Measurements from ENCODE around the gene RPL13A. TPM values are rescaled to one million over a fixed set of nuclear protein-coding genes. Genes with fewer than 3 reads are reported as not detected.

The RPL13A gene
- total and polyA plus RNA-seq, 2 donors (not counting 3 experiments of a cell fraction or from before 2014, with no cell fraction given), result 2,291 to 4,148 TPM

- H3K9me1 ChIP-seq (replicated peaks; ENCODE audit: control insufficient read depth, extremely low read depth, insufficient read depth, low read length), result no peaks in the 10 kb centered on the region
- TF ChIP-seq FOS (IDR thresholded peaks at IDR 0.05; ENCODE audit: borderline replicate concordance, insufficient read depth, low read length) (no peak), CTCF (IDR thresholded peaks at IDR 0.05; ENCODE audit: extremely low read depth in 1 of 2, insufficient read depth in 1 of 2, low read depth in 1 of 2, low read length in 2 of 2) (no peak), POLR2A (IDR thresholded peaks at IDR 0.05; ENCODE audit: low read depth, low read length) (no peak), EZH2 (IDR thresholded peaks at IDR 0.05; ENCODE audit: borderline replicate concordance, low read depth, low read length, severe bottlenecking) (no peak), POLR2AphosphoS5 (IDR thresholded peaks at IDR 0.05; ENCODE audit: insufficient read depth, low read depth, low read length) (no peak), GATA2 (IDR thresholded peaks at IDR 0.05; ENCODE audit: insufficient read depth, insufficient read length, low read depth, low read length) (no peak), MAX (IDR thresholded peaks at IDR 0.05; ENCODE audit: insufficient read depth, insufficient read length) (no peak), MYC (IDR thresholded peaks at IDR 0.05; ENCODE audit: low read depth, low read length) (no peak), JUN (IDR thresholded peaks at IDR 0.05; ENCODE audit: borderline replicate concordance, insufficient read depth, insufficient read length, low read depth) (no peak)
- dilution Hi-C loops (cut with MboI; ENCODE audit: extremely low pct_ligation_motif_present, low sequenced_read_pairs), result no loop called here
These were observed 31.1 kb upstream of the RPL13A start for GRCh38 chr19:49456326-49456725.

More at GRCh38 chr19:49456326-49456725, 31.1 kb upstream of the RPL13A start:
- ChIA-PET POLR2A (no interaction called here), CTCF (interaction anchor here (1.5 kb wide), 1 partner anchor 17 kb away, joined by 5 read pairs; the partner anchor contains the start of gene FLT3LG)
- BruUV-seq (replicated peaks), result no TSS peak
- Histone ChIP-seq H3K27ac (ENCODE audit: insufficient read depth, low read depth, low read length) (no peak overlapping the region), H2AFZ (ENCODE audit: low read depth, low read length) (no peak overlapping the region), H3K79me2 (ENCODE audit: control insufficient read depth, insufficient read depth, low read length) (peaks cover 3% of the 10 kb centered on the region), H3K27me3 (ENCODE audit: control insufficient read depth in 2 of 2, insufficient read depth in 2 of 2, low read length in 2 of 2) (no peaks in the 10 kb centered on the region), H3K4me3 (replicated peaks in 1 of 3; ENCODE audit: insufficient read depth in 1 of 3, low read depth in 1 of 3, low read length in 3 of 3) (no peak overlapping the region), H3K4me1 (ENCODE audit: control insufficient read depth, extremely low read depth, insufficient read depth, low read length) (peaks cover 6% of the 10 kb centered on the region), H3K9ac (replicated peaks; ENCODE audit: extremely low read depth, insufficient read depth, low read length) (no peak overlapping the region), H3K9me3 (replicated peaks; ENCODE audit: control insufficient read depth, insufficient read depth, low read length) (no peaks in the 10 kb centered on the region), H3K4me2 (ENCODE audit: insufficient read depth, low read length) (no peak overlapping the region), H3K36me3 (ENCODE audit: control insufficient read depth in 2 of 2, extremely low read depth in 1 of 2, insufficient read depth in 2 of 2, low read length in 2 of 2) (no peaks in the 10 kb centered on the region), H4K20me1 (replicated peaks; ENCODE audit: control insufficient read depth, extremely low read depth, insufficient read depth, low read length) (no peaks in the 10 kb centered on the region)
- FAIRE-seq (no peak), DNase-seq (ENCODE audit: low read depth, low spot score) (no peak)
- intact Hi-C loops (cut with micrococcal nuclease), result no loop called here
